ENCODE measurements around the gene NRARP.

The NRARP gene

GRCh38 chr9:137286975-137287383 is 15.1 kb downstream of the NRARP start:
- TF ChIP-seq ZNF274 (IDR thresholded peaks at IDR 0.05; ENCODE audit: low read depth, low read length): no peak
- H3K4me3 ChIP-seq (ENCODE audit: low read length): no peak overlapping the region

GRCh38 chr9:137281345-137282116 is 20.5 kb downstream of the NRARP start:
- no peak overlapping the region for H3K4me3 ChIP-seq (ENCODE audit: low read length)

GRCh38 chr9:137280474-137281344 is 21.4 kb downstream of the NRARP start:
- H3K4me3 ChIP-seq (ENCODE audit: low read length): no peak overlapping the region; the same call in 1 of the 2 replicates
- TF ChIP-seq ZNF274 (IDR thresholded peaks at IDR 0.05; ENCODE audit: low read depth, low read length): no peak

More at GRCh38 chr9:137281345-137282116, 20.5 kb downstream of the NRARP start:
- TF ChIP-seq ZNF274 (IDR thresholded peaks at IDR 0.05; ENCODE audit: low read depth, low read length): no peak

- no peak overlapping the region for H3K4me3 ChIP-seq (ENCODE audit: low read length)
- TF ChIP-seq ZNF274 (IDR thresholded peaks at IDR 0.05; ENCODE audit: low read depth, low read length): no peak
Measured at GRCh38 chr9:137279741-137280473, 22.2 kb downstream of the NRARP start.

GRCh38 chr9:137278721-137279711 is 23.1 kb downstream of the NRARP start:
- H3K4me3 ChIP-seq (ENCODE audit: low read length): peak overlapping the region; percentile 76; the same call in 1 of the 2 replicates
- TF ChIP-seq ZNF274 (IDR thresholded peaks at IDR 0.05; ENCODE audit: low read depth, low read length): no peak

GRCh38 chr9:137278061-137278701 is 23.9 kb downstream of the NRARP start:
- peak overlapping the region; percentile 76 for H3K4me3 ChIP-seq (ENCODE audit: low read length)
- no peak for TF ChIP-seq ZNF274 (IDR thresholded peaks at IDR 0.05; ENCODE audit: low read depth, low read length)

GRCh38 chr9:137277329-137278041 is 24.6 kb downstream of the NRARP start, which contains the start of gene TOR4A:
TOR4A (plus strand) TSS chr9:137277726; CDS start chr9:137278690, 964 bp downstream.
- TF ChIP-seq ZNF274 (IDR thresholded peaks at IDR 0.05; ENCODE audit: low read depth, low read length): no peak
- H3K4me3 ChIP-seq (ENCODE audit: low read length): peak within 1 kb of the TSS; percentile 76

- peak overlapping the region; percentile 76; the same call in 1 of the 2 replicates for H3K4me3 ChIP-seq (ENCODE audit: low read length)
- TF ChIP-seq ZNF274 (IDR thresholded peaks at IDR 0.05; ENCODE audit: low read depth, low read length): no peak
Measured at GRCh38 chr9:137276473-137277328, 25.4 kb downstream of the NRARP start.

- H3K4me3 ChIP-seq (ENCODE audit: low read length): no peak overlapping the region
- no peak for TF ChIP-seq ZNF274 (IDR thresholded peaks at IDR 0.05; ENCODE audit: low read depth, low read length)
Measured at GRCh38 chr9:137275588-137276472, 26.2 kb downstream of the NRARP start.

- TF ChIP-seq ZNF274 (IDR thresholded peaks at IDR 0.05; ENCODE audit: low read depth, low read length): no peak
Measured at GRCh38 chr9:137275203-137275587, 26.9 kb downstream of the NRARP start.

More at GRCh38 chr9:137275203-137275587, 26.9 kb downstream of the NRARP start:
- H3K4me3 ChIP-seq (ENCODE audit: low read length): no peak overlapping the region

Measured in GM08714 (cell line).